GM12891 (cell line): ENCODE data around the gene KCTD15.
"Not testable (repeated sequence)": the region's sequence is repeated elsewhere in the genome, so short reads cannot be mapped to it uniquely, and the experiment has no call there.

Experiments used
- PAX5 ChIP-seq: IDR thresholded peaks from 2 replicates; pipeline ENCODE4 v1.6.1; 2011; ENCODE audit warnings: low read length, moderate library complexity, mild to moderate bottlenecking; ENCODE audit not compliant: insufficient read depth, severe bottlenecking
- POLR2A ChIP-seq: IDR thresholded peaks from 2 replicates; pipeline ENCODE4 v1.6.1; 2011; ENCODE audit warnings: low read depth, low read length, control low read depth
- POLR2AphosphoS5 ChIP-seq: IDR thresholded peaks from 2 replicates; pipeline ENCODE4 v1.6.1; 2011; ENCODE audit warnings: low read depth, low read length, control low read depth
- SPI1 ChIP-seq: IDR thresholded peaks from 2 replicates; pipeline ENCODE4 v1.6.1; 2011; ENCODE audit warnings: low read depth, low read length, control low read depth
- TAF1 ChIP-seq: IDR thresholded peaks from 2 replicates; pipeline ENCODE4 v1.6.1; 2011; ENCODE audit warnings: low read depth, low read length, control low read depth

- TF ChIP-seq POLR2AphosphoS5, POLR2A, PAX5, SPI1, TAF1: not testable (repeated sequence)
Observed at GRCh38 chr19:33819078-33819477, 22.4 kb downstream of the KCTD15 start.
